H9 (cell line): ENCODE results near the gene RCAN1. TPM values are rescaled to one million over a fixed set of nuclear protein-coding genes. Genes with fewer than 3 reads are reported as not detected.

Source experiments
- DNase-seq: peaks from one replicate; pipeline ENCODE4 v3.0.0-alpha.2; 2017
- H2AFZ ChIP-seq: one replicate; pipeline ENCODE4 v1.6.1; 2013; ENCODE audit warnings: mild to moderate bottlenecking, low read length, control low read depth, moderate library complexity
- H2AK5ac ChIP-seq: 2 replicates; pipeline ENCODE4 v1.6.1; 2013; ENCODE audit warnings: low read length, control low read depth, mixed read lengths; ENCODE audit not compliant: insufficient read length
- H2BK120ac ChIP-seq: one replicate; pipeline ENCODE4 v1.6.1; 2013; ENCODE audit warnings: low read depth, mild to moderate bottlenecking, low read length, control low read depth, inconsistent platforms; ENCODE audit not compliant: poor library complexity, severe bottlenecking
- H2BK12ac ChIP-seq: 2 replicates; pipeline ENCODE4 v1.6.1; 2013; ENCODE audit warnings: low read length, control low read depth, mixed read lengths, low read depth; ENCODE audit not compliant: insufficient read length
- H2BK15ac ChIP-seq: 2 replicates; pipeline ENCODE4 v1.6.1; 2013; ENCODE audit warnings: low read depth, low read length, control low read depth
- H2BK20ac ChIP-seq: one replicate; pipeline ENCODE4 v1.6.1; 2013; ENCODE audit warnings: low read depth, mild to moderate bottlenecking, low read length, control low read depth, inconsistent platforms; ENCODE audit not compliant: poor library complexity, severe bottlenecking
- H2BK5ac ChIP-seq: 2 replicates; pipeline ENCODE4 v1.6.1; 2013; ENCODE audit warnings: low read length, control low read depth, mixed read lengths; ENCODE audit not compliant: insufficient read length
- H3K14ac ChIP-seq: 2 replicates; pipeline ENCODE4 v1.6.1; 2013; ENCODE audit warnings: low read length, control low read depth; ENCODE audit not compliant: insufficient read depth
- H3K18ac ChIP-seq: 2 replicates; pipeline ENCODE4 v1.6.1; 2013; ENCODE audit warnings: low read depth, mild to moderate bottlenecking, mixed read lengths, low read length, control low read depth; ENCODE audit not compliant: insufficient read length
- H3K23ac ChIP-seq: 2 replicates; pipeline ENCODE4 v1.6.1; 2013; ENCODE audit warnings: low read length, control low read depth, mixed read lengths, low read depth; ENCODE audit not compliant: insufficient read length
- H3K23me2 ChIP-seq: 2 replicates; pipeline ENCODE4 v1.6.1; 2013; ENCODE audit warnings: low read depth, mild to moderate bottlenecking, mixed read lengths, low read length, control low read depth; ENCODE audit not compliant: insufficient read length, poor library complexity, severe bottlenecking
- H3K27ac ChIP-seq: 2 replicates; pipeline ENCODE4 v1.5.1; 2013; ENCODE audit warnings: low read length, control low read depth, mixed read lengths, low read depth; ENCODE audit not compliant: insufficient read length
- H3K27me3 ChIP-seq: 2 replicates; pipeline ENCODE4 v1.6.1; 2013; ENCODE audit warnings: low read length, control low read depth, inconsistent platforms; ENCODE audit not compliant: insufficient read depth
- H3K4ac ChIP-seq: 2 replicates; pipeline ENCODE4 v1.6.1; 2013; ENCODE audit warnings: low read depth, mild to moderate bottlenecking, control low read depth, inconsistent platforms, low read length, moderate library complexity
- H3K4me1 ChIP-seq: 2 replicates; pipeline ENCODE4 v1.6.1; 2013; ENCODE audit warnings: low read length, control low read depth, inconsistent platforms; ENCODE audit not compliant: insufficient read depth
- H3K4me2 ChIP-seq: 2 replicates; pipeline ENCODE4 v1.6.1; 2013; ENCODE audit warnings: low read length, control low read depth, mixed read lengths; ENCODE audit not compliant: insufficient read length, insufficient read depth
- H3K56ac ChIP-seq: 2 replicates; pipeline ENCODE4 v1.6.1; 2013; ENCODE audit warnings: low read depth, mild to moderate bottlenecking, mixed read lengths, low read length, control low read depth; ENCODE audit not compliant: insufficient read length
- H3K79me1 ChIP-seq: 2 replicates; pipeline ENCODE4 v1.6.1; 2013; ENCODE audit warnings: low read depth, mild to moderate bottlenecking, moderate library complexity, low read length, control low read depth, inconsistent platforms; ENCODE audit not compliant: insufficient read depth, poor library complexity, severe bottlenecking
- H3K79me2 ChIP-seq: 2 replicates; pipeline ENCODE4 v1.6.1; 2013; ENCODE audit warnings: low read length, control low read depth, inconsistent platforms; ENCODE audit not compliant: insufficient read depth
- H3K9ac ChIP-seq: 2 replicates; pipeline ENCODE4 v1.6.1; 2013; ENCODE audit warnings: low read length, control low read depth, mixed read lengths; ENCODE audit not compliant: insufficient read length; ENCODE audit errors: extremely low read depth
- H3K9me3 ChIP-seq: one replicate; pipeline ENCODE4 v1.6.1; 2013; ENCODE audit warnings: low read depth, low read length, inconsistent platforms; ENCODE audit not compliant: control insufficient read depth
- H3T11ph ChIP-seq: one replicate; pipeline ENCODE4 v1.6.1; 2013; ENCODE audit warnings: mild to moderate bottlenecking, low read length, control low read depth, inconsistent platforms
- H4K20me1 ChIP-seq: one replicate; pipeline ENCODE4 v1.6.1; 2013; ENCODE audit not compliant: control insufficient read depth, insufficient read length, insufficient read depth
- H4K5ac ChIP-seq: 2 replicates; pipeline ENCODE4 v1.6.1; 2013; ENCODE audit warnings: low read depth, mild to moderate bottlenecking, mixed read lengths, low read length, control low read depth; ENCODE audit not compliant: insufficient read length
- H4K8ac ChIP-seq: replicated peaks from 2 replicates; pipeline ENCODE4 v1.6.1; 2013; ENCODE audit warnings: low read length, control low read depth, mixed read lengths, low read depth; ENCODE audit not compliant: insufficient read length
- H4K91ac ChIP-seq: 2 replicates; pipeline ENCODE4 v1.6.1; 2013; ENCODE audit warnings: low read depth, mild to moderate bottlenecking, moderate library complexity, mixed read lengths, low read length, control low read depth; ENCODE audit not compliant: insufficient read length
- H3K27ac Mint-ChIP-seq, 3 experiments: 2 replicates in 2 of 3; 3 replicates in 1 of 3; pipeline ENCODE4 v1.8.0; 2020 to 2021; ENCODE audit warnings: mixed read lengths in 3 of 3, mild to moderate bottlenecking in 1 of 3, moderate library complexity in 1 of 3
- H3K27me3 Mint-ChIP-seq: 2 replicates; pipeline ENCODE4 v1.8.0; 2021; ENCODE audit warnings: low read depth, mild to moderate bottlenecking, moderate library complexity, mixed read lengths
- H3K36me3 Mint-ChIP-seq, 3 experiments: 2 replicates in 2 of 3; 3 replicates in 1 of 3; pipeline ENCODE4 v1.8.0; 2020 to 2021; ENCODE audit warnings: low read depth in 3 of 3, mixed read lengths in 3 of 3; ENCODE audit not compliant: insufficient read depth in 1 of 3
- H3K4me1 Mint-ChIP-seq, 2 experiments: 2 replicates each; pipeline ENCODE4 v1.8.0; 2020; ENCODE audit warnings: mixed read lengths in 2 of 2
- H3K4me3 Mint-ChIP-seq, 2 experiments: 2 replicates in 1 of 2; 3 replicates in 1 of 2; pipeline ENCODE4 v1.8.0; 2020 to 2021; ENCODE audit warnings: mild to moderate bottlenecking in 2 of 2, mixed read lengths in 2 of 2, moderate library complexity in 1 of 2
- H3K9me3 Mint-ChIP-seq, 2 experiments: 2 replicates in 1 of 2; 3 replicates in 1 of 2; pipeline ENCODE4 v1.8.0; 2020; ENCODE audit warnings: mild to moderate bottlenecking in 2 of 2, mixed read lengths in 2 of 2, moderate library complexity in 1 of 2
- CTCF ChIP-seq: fragments of 200-600 bp; sonication (generic); conservative IDR thresholded peaks from 3 replicates; pipeline ENCODE4 v1.8.0; 2021; ENCODE audit warnings: antibody characterized with exemption, mild to moderate bottlenecking
- WGBS: extraction: QIAGEN DNeasy Blood & Tissue Kit; methylation state at CpG from one replicate; pipeline ENCODE4 v1.1.7; 2013; ENCODE audit warnings: missing lambda C conversion rate, low lambda C conversion rate, mixed read lengths; ENCODE audit not compliant: insufficient read length; ENCODE audit errors: extremely low coverage; 5-methylcytosine and 5-hydroxymethylcytosine counted together
- total RNA-seq: library from RNA; stranded (reverse); gene quantifications from 2 replicates; pipeline ENCODE4 v1.2.1, GENCODE V29; 2021

RCAN1 gene
- total RNA-seq, 1 experiment from 2014 or later: 7.0 TPM

DNA sequence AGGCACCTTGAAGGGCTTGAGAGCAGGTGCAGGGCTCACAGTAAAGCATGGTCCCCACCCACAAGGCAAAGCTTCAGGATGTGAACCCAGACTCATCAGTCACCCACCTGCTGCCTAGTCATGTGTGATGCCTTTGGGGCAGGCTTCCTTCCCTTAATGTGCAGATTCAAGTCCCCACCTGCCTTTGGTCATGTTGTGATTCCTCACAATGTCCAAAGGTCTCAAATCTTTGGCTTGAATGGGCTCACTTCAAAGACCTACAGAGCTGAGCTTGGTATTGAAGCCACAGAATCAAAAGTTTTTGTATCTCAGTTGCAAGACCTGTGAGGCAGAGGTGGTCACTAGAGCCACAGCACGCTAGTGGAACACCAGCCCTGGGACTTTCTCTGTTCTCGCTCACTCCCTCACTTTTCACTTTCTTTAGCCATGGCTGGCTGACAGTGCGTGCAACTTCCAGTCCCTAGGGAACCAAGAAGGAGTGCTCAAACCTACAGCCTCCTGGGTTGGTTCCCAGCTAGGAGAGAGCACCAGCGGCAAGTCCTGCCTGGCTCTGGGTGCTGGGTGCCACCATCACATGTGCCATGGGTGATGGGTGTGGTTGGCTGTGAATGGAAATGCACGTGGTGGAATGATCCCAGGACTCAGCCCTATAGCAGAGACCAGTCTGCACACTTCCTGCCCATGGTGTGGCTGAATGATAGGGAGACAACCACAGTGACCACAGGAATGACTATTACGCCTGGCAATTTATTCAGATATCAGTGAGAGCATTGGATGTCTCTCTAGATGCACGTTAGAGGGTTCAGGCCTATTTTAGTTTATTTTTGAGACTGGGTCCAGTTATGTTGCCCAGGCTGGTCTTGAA lies 27.5 kb upstream of the RCAN1 start:
- Histone ChIP-seq H3K18ac (no peak overlapping the region), H2BK20ac (no peak overlapping the region), H3K27ac (no peak overlapping the region), H2BK12ac (no peak overlapping the region), H4K91ac (no peak overlapping the region), H3K9ac (no peak overlapping the region), H3K23me2 (no peaks in the 10 kb centered on the region), H3K4ac (no peak overlapping the region), H3K56ac (no peak overlapping the region), H2BK15ac (no peak overlapping the region), H2BK120ac (no peak overlapping the region), H3K79me2 (no peaks in the 10 kb centered on the region), H3K79me1 (no peaks in the 10 kb centered on the region), H3K14ac (no peak overlapping the region), H2AFZ (no peak overlapping the region), H3K23ac (no peak overlapping the region), H3K9me3 (no peaks in the 10 kb centered on the region), H4K8ac (no peak overlapping the region), H4K20me1 (no peaks in the 10 kb centered on the region), H3K4me2 (no peak overlapping the region), H2AK5ac (no peak overlapping the region), H3K27me3 (no peaks in the 10 kb centered on the region), H4K5ac (no peak overlapping the region), H2BK5ac (no peak overlapping the region), H3K4me1 (no peaks in the 10 kb centered on the region), H3T11ph (no peak overlapping the region)
- Mint-ChIP-seq H3K27me3 (peaks cover 3% of the 10 kb centered on the region; the same call in 1 of the 2 replicates), H3K36me3 (no peaks in the 10 kb centered on the region; a peak in 1 of 7 replicates), H3K4me1 (peaks cover 2 to 3% of the 10 kb centered on the region in 2 experiments; a peak in 2 of 4 replicates), H3K4me3 (no peak overlapping the region), H3K27ac (no peak overlapping the region), H3K9me3 (no peaks in the 10 kb centered on the region)
- DNase-seq: no peak
- no CpG with 5 or more reads among the region's 7 CpGs for WGBS
- no peak for TF ChIP-seq CTCF
